Peyer's patch (tissue), 4 donors: ENCODE measurements around the gene LY6G6C. TPM values are rescaled to one million over a fixed set of nuclear protein-coding genes. Genes with fewer than 3 reads are reported as not detected.
"Not testable (repeated sequence)": the region's sequence is repeated elsewhere in the genome, so short reads cannot be mapped to it uniquely, and the experiment has no call there.

ENCODE experiments used
- DNase-seq, 3 donors: peaks; one replicate each; pipeline ENCODE4 v3.0.0-alpha.2; 2017 to 2019
- H3K27ac ChIP-seq, 4 donors: fragments of 200-600 bp; sonication (generic); one replicate each; pipeline ENCODE4 v1.5.1; 2016 to 2019
- H3K27me3 ChIP-seq, 2 donors: fragments of 200-600 bp; sonication (generic); one replicate each; pipeline ENCODE4 v1.5.1; 2019
- H3K36me3 ChIP-seq, 3 donors: fragments of 200-600 bp; sonication (generic); one replicate each; pipeline ENCODE4 v1.5.1; 2016 to 2019
- H3K4me1 ChIP-seq, 4 donors: fragments of 200-600 bp; sonication (generic); one replicate each; pipeline ENCODE4 v1.5.1; 2016 to 2019
- H3K4me3 ChIP-seq, 4 donors: fragments of 200-600 bp; sonication (generic); 1 replicate in 3 of 4; 2 replicates in 1 of 4; pipeline ENCODE4 v1.5.1; 2016 to 2019; ENCODE audit warnings: mild to moderate bottlenecking in 1 of 4
- H3K9me3 ChIP-seq, 4 donors: fragments of 200-600 bp; sonication (generic); one replicate each; pipeline ENCODE4 v1.5.1; 2016 to 2019; ENCODE audit warnings: mild to moderate bottlenecking in 1 of 4
- CTCF ChIP-seq, 6 experiments: fragments of 450-650 bp in 4 of 6; fragments of 200-600 bp in 2 of 6; sonication (generic) in 1 of 6; IDR thresholded peaks; one replicate each; pipeline ENCODE4 v1.5.1; 2017 to 2019; ENCODE audit warnings: antibody characterized with exemption in 6 of 6, mild to moderate bottlenecking in 3 of 6, moderate library complexity in 1 of 6
- POLR2A ChIP-seq, 2 donors: fragments of 450-650 bp; IDR thresholded peaks; one replicate each; pipeline ENCODE4 v1.5.1; 2017; ENCODE audit warnings: antibody characterized with exemption in 2 of 2, mild to moderate bottlenecking in 2 of 2, moderate library complexity in 2 of 2
- total RNA-seq, 4 donors: library from RNA; depleted of rRNA; stranded (reverse); fragments of >200 nt; gene quantifications; one replicate each; pipeline ENCODE4 v1.1.0, GENCODE V29; 2016

The LY6G6C gene
- total RNA-seq, 4 donors from 2014 or later, result not detected

GRCh38 chr6:31711233-31711632, 10.3 kb downstream of the LY6G6C start:
- DNase-seq, result no peak
- Histone ChIP-seq H3K27me3 (no peaks in the 10 kb centered on the region), H3K27ac (peak overlapping the region in 1 of 4 donors; percentile 39), H3K9me3 (no peaks in the 10 kb centered on the region), H3K36me3 (no peaks in the 10 kb centered on the region), H3K4me1 (peaks cover 0 to 15% (median 1%) of the 10 kb centered on the region in 4 donors), H3K4me3 (no peak overlapping the region)
- TF ChIP-seq POLR2A (IDR thresholded peaks at IDR 0.05), result no peak
- no peak for TF ChIP-seq CTCF (IDR thresholded peaks at IDR 0.05)

DNA sequence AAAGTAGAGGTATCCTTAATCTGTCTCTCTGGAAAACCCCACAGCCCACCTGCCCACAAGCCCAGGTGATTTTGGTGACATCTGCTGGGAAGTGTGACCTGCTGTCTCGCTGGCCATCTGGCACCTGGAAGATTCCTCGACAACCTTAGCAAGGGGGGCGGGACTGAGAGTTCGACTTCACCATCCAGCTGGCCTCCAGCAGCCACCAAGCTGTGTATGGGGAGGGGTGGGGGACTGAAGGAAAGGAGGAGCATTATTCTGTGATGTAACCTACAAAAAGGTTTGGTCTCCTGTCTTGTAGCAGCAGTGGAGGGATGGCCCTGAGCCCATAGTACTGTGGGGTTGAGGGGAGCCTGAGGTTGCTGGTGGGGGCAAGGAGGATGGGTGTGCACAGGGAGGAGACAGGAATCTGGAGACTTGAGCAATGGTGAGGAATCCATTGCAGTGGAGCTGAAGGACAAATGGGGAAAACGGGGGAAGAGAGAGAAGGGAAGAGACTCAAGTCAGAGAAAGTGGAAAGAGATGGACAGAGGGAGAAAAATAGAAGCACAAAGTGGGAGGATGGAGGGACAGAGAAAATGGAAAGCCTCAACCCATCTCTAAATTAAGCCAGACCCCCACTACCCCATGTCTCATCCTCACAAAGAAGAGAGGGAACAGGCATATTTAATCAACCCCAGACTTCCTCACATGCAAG, 10.9 kb downstream of the LY6G6C start:
- Histone ChIP-seq H3K27me3 (no peaks in the 10 kb centered on the region), H3K4me3 (no peak overlapping the region), H3K9me3 (no peaks in the 10 kb centered on the region), H3K36me3 (no peaks in the 10 kb centered on the region), H3K27ac (peak overlapping the region in 1 of 4 donors; percentile 39), H3K4me1 (peaks cover 0 to 15% (median 1%) of the 10 kb centered on the region in 4 donors)
- DNase-seq, result no peak
- TF ChIP-seq POLR2A (IDR thresholded peaks at IDR 0.05), result no peak
- TF ChIP-seq CTCF (IDR thresholded peaks at IDR 0.05), result no peak

- not testable (repeated sequence) for H3K27me3 ChIP-seq, H3K36me3 ChIP-seq, H3K27ac ChIP-seq, H3K9me3 ChIP-seq, H3K4me3 ChIP-seq, DNase-seq
- H3K4me1 ChIP-seq, result peaks cover 0 to 15% (median 1%) of the 10 kb centered on the region in 4 donors
Observed at GRCh38 chr6:31709157-31709556, 12.4 kb downstream of the LY6G6C start.

GRCh38 chr6:31708224-31708623, 13.3 kb downstream of the LY6G6C start:
- H3K27me3 ChIP-seq, result no peaks in the 10 kb centered on the region
- TF ChIP-seq CTCF (IDR thresholded peaks at IDR 0.05) (no peak), POLR2A (IDR thresholded peaks at IDR 0.05) (no peak)
- H3K4me3 ChIP-seq, result no peak overlapping the region
- H3K9me3 ChIP-seq, result no peaks in the 10 kb centered on the region
- peaks cover 0 to 14% (median 0%) of the 10 kb centered on the region in 4 donors for H3K4me1 ChIP-seq
- no peak overlapping the region for H3K27ac ChIP-seq
- H3K36me3 ChIP-seq, result no peaks in the 10 kb centered on the region
- DNase-seq, result no peak

DNA sequence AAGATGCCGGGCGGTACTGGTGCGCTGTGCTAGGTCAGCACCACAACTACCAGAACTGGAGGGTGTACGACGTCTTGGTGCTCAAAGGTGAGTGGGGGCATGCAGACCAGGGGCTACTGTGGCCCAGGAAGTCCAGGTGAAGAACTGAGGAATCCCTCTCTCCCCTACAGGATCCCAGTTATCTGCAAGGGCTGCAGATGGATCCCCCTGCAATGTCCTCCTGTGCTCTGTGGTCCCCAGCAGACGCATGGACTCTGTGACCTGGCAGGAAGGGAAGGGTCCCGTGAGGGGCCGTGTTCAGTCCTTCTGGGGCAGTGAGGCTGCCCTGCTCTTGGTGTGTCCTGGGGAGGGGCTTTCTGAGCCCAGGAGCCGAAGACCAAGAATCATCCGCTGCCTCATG, 13.8 kb downstream of the LY6G6C start:
- Histone ChIP-seq H3K27ac (no peak overlapping the region), H3K9me3 (no peaks in the 10 kb centered on the region), H3K4me3 (no peak overlapping the region), H3K27me3 (no peaks in the 10 kb centered on the region), H3K36me3 (no peaks in the 10 kb centered on the region), H3K4me1 (peaks cover 0 to 14% (median 0%) of the 10 kb centered on the region in 4 donors)
- TF ChIP-seq CTCF (IDR thresholded peaks at IDR 0.05), result no peak
- TF ChIP-seq POLR2A (IDR thresholded peaks at IDR 0.05), result no peak
- no peak for DNase-seq

GRCh38 chr6:31706599-31706998, 14.9 kb downstream of the LY6G6C start, which contains the start of gene LY6G6F:
LY6G6F (plus strand) TSS chr6:31706866; CDS start chr6:31706907, 41 bp downstream.
- no peaks in the 10 kb centered on the region for H3K9me3 ChIP-seq
- no peaks in the 10 kb centered on the region for H3K27me3 ChIP-seq
- peaks cover 0 to 19% (median 7%) of the 10 kb centered on the region in 4 donors for H3K4me1 ChIP-seq
- H3K36me3 ChIP-seq, result no peaks in the 10 kb centered on the region
- H3K4me3 ChIP-seq, result no peak within 1 kb of the TSS
- H3K27ac ChIP-seq, result no peak within 1 kb of the TSS
- no peak for DNase-seq
- TF ChIP-seq CTCF (IDR thresholded peaks at IDR 0.05) (no peak), POLR2A (IDR thresholded peaks at IDR 0.05) (no peak)
